Measurements from ENCODE around the gene RNF208.
"Not testable (repeated sequence)": the region's sequence is repeated elsewhere in the genome, so short reads cannot be mapped to it uniquely, and the experiment has no call there.

The RNF208 gene

DNA sequence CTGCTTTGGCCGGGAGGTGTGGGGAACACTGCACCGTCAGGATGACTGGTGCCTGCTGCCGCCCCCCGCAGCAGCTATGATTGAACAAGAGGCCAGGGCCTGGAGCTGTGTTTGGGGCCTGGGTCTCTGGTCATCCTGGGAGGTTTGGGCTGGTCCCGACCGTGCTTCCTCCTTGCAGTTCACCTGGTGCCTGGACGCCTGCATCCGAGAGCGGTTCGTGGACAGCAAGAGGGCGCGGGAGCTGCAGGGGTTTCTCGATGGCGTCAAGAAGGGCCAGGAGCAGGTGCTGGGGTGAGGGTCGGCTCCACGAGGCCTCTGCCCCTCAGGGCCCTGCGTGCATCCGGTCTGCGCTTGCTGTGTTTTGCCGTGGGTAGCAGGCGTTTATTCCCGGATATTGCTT, 42.0 kb upstream of the RNF208 start:
- Histone ChIP-seq H3K4me1 (ENCODE audit: control insufficient read depth, low read length) (peaks cover 33% of the 10 kb centered on the region), H3K4me3 (ENCODE audit: low read length) (no peak overlapping the region), H3K27ac (ENCODE audit: low read depth, low read length) (no peak overlapping the region), H3K9me3 (ENCODE audit: control insufficient read depth, insufficient read depth, low read length) (no peaks in the 10 kb centered on the region), H4K20me1 (ENCODE audit: control insufficient read depth, insufficient read depth, low read depth, low read length) (no peaks in the 10 kb centered on the region), H3K27me3 (ENCODE audit: control insufficient read depth, low read length) (no peaks in the 10 kb centered on the region), H3K79me2 (ENCODE audit: control insufficient read depth, low read length) (peaks cover 32% of the 10 kb centered on the region), H3K9me2 (replicated peaks; ENCODE audit: control insufficient read depth, low read length) (no peaks in the 10 kb centered on the region), H3K36me3 (ENCODE audit: control insufficient read depth, low read length) (peaks cover 55% of the 10 kb centered on the region), H3K4me2 (ENCODE audit: low read length) (no peak overlapping the region), H3F3A (ENCODE audit: control insufficient read depth, insufficient read depth) (peaks cover 18% of the 10 kb centered on the region)
- TF ChIP-seq EZH2phosphoT487 (IDR thresholded peaks at IDR 0.05; ENCODE audit: borderline replicate concordance, low read length): no peak
- TF ChIP-seq, protein P1, sequence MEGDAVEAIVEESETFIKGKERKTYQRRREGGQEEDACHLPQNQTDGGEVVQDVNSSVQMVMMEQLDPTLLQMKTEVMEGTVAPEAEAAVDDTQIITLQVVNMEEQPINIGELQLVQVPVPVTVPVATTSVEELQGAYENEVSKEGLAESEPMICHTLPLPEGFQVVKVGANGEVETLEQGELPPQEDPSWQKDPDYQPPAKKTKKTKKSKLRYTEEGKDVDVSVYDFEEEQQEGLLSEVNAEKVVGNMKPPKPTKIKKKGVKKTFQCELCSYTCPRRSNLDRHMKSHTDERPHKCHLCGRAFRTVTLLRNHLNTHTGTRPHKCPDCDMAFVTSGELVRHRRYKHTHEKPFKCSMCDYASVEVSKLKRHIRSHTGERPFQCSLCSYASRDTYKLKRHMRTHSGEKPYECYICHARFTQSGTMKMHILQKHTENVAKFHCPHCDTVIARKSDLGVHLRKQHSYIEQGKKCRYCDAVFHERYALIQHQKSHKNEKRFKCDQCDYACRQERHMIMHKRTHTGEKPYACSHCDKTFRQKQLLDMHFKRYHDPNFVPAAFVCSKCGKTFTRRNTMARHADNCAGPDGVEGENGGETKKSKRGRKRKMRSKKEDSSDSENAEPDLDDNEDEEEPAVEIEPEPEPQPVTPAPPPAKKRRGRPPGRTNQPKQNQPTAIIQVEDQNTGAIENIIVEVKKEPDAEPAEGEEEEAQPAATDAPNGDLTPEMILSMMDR (IDR thresholded peaks at IDR 0.05; ENCODE audit: low read depth, low read length, poor library complexity, severe bottlenecking): no peak

- Histone ChIP-seq H3K4me3 (ENCODE audit: low read length) (no peak overlapping the region), H3K4me2 (ENCODE audit: low read length) (no peak overlapping the region), H3F3A (ENCODE audit: control insufficient read depth, insufficient read depth) (peaks cover 12% of the 10 kb centered on the region), H3K9me2 (replicated peaks; ENCODE audit: control insufficient read depth, low read length) (no peaks in the 10 kb centered on the region), H3K27me3 (ENCODE audit: control insufficient read depth, low read length) (no peaks in the 10 kb centered on the region), H4K20me1 (ENCODE audit: control insufficient read depth, insufficient read depth, low read depth, low read length) (no peaks in the 10 kb centered on the region), H3K79me2 (ENCODE audit: control insufficient read depth, low read length) (peaks cover 31% of the 10 kb centered on the region), H3K27ac (ENCODE audit: low read depth, low read length) (no peak overlapping the region), H3K36me3 (ENCODE audit: control insufficient read depth, low read length) (peaks cover 55% of the 10 kb centered on the region), H3K9me3 (ENCODE audit: control insufficient read depth, insufficient read depth, low read length) (no peaks in the 10 kb centered on the region), H3K4me1 (ENCODE audit: control insufficient read depth, low read length) (peaks cover 28% of the 10 kb centered on the region)
- TF ChIP-seq, protein P1 (IDR thresholded peaks at IDR 0.05; ENCODE audit: low read depth, low read length, poor library complexity, severe bottlenecking): no peak
- no peak for TF ChIP-seq EZH2phosphoT487 (IDR thresholded peaks at IDR 0.05; ENCODE audit: borderline replicate concordance, low read length)
Observed at GRCh38 chr9:137263506-137263905, 41.5 kb upstream of the RNF208 start.

- no peak for TF ChIP-seq EZH2phosphoT487 (IDR thresholded peaks at IDR 0.05; ENCODE audit: borderline replicate concordance, low read length)
- TF ChIP-seq, protein P1 (IDR thresholded peaks at IDR 0.05; ENCODE audit: low read depth, low read length, poor library complexity, severe bottlenecking): no peak
- Histone ChIP-seq H3K27me3 (ENCODE audit: control insufficient read depth, low read length) (no peaks in the 10 kb centered on the region), H3K4me3 (ENCODE audit: low read length) (no peak overlapping the region), H3K36me3 (ENCODE audit: control insufficient read depth, low read length) (peaks cover 59% of the 10 kb centered on the region), H3K9me3 (ENCODE audit: control insufficient read depth, insufficient read depth, low read length) (no peaks in the 10 kb centered on the region), H3K9me2 (replicated peaks; ENCODE audit: control insufficient read depth, low read length) (no peaks in the 10 kb centered on the region), H4K20me1 (ENCODE audit: control insufficient read depth, insufficient read depth, low read depth, low read length) (no peaks in the 10 kb centered on the region), H3K27ac (ENCODE audit: low read depth, low read length) (no peak overlapping the region), H3F3A (ENCODE audit: control insufficient read depth, insufficient read depth) (peaks cover 8% of the 10 kb centered on the region), H3K79me2 (ENCODE audit: control insufficient read depth, low read length) (peaks cover 32% of the 10 kb centered on the region), H3K4me2 (ENCODE audit: low read length) (no peak overlapping the region), H3K4me1 (ENCODE audit: control insufficient read depth, low read length) (peaks cover 25% of the 10 kb centered on the region)
Observed at GRCh38 chr9:137262909-137263285, 40.9 kb upstream of the RNF208 start.

DNA sequence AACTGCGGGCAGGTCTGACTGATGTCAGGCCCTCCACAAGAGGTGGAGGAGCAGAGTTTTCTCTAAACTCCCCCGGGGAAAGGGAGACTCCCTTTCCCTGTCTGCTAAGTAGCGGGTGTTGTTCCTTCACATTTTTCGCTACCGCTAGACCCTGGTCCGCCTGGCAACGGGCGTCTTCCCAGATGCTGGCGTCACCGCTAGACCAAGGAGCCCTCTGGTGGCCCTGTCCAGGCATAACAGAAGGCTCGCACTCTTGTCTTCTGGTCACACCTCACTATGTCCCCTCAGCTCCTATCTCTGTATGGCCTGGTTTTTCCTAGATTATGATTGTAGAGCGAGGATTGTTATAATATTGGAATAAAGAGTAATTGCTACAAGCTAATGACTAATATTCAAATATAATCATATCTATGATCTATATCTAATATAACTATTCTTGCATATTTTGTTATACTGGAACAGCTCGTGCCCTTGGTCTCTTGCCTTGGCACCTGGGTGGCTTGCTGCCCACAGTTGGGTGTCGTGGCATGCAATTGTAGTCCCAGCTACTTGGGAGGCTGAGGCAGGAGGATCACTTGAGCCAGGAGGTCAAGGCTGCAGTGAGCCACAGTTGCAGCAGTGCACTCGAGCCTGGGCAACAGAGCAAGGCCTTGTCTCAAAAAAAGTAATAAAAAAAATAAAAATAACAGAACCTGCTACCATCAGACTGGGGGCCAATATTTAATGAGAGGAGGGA, 40.3 kb upstream of the RNF208 start:
- peaks cover 32% of the 10 kb centered on the region for H3K79me2 ChIP-seq (ENCODE audit: control insufficient read depth, low read length)
- H4K20me1 ChIP-seq (ENCODE audit: control insufficient read depth, insufficient read depth, low read depth, low read length); H3F3A ChIP-seq (ENCODE audit: control insufficient read depth, insufficient read depth); H3K4me3 ChIP-seq (ENCODE audit: low read length); H3K27me3 ChIP-seq (ENCODE audit: control insufficient read depth, low read length); H3K9me2 ChIP-seq (replicated peaks; ENCODE audit: control insufficient read depth, low read length); H3K4me2 ChIP-seq (ENCODE audit: low read length); H3K9me3 ChIP-seq (ENCODE audit: control insufficient read depth, insufficient read depth, low read length); H3K27ac ChIP-seq (ENCODE audit: low read depth, low read length): not testable (repeated sequence)
- H3K4me1 ChIP-seq (ENCODE audit: control insufficient read depth, low read length): peaks cover 20% of the 10 kb centered on the region
- peaks cover 55% of the 10 kb centered on the region for H3K36me3 ChIP-seq (ENCODE audit: control insufficient read depth, low read length)

Measured in DOHH2 (cell line).